PFSK-1 (cell line): Measurements from ENCODE around the gene E2F7.

Experiments
- FOXP2 ChIP-seq: optimal IDR thresholded peaks from 2 replicates; pipeline ENCODE3; 2011; ENCODE audit warnings: borderline replicate concordance, control low read depth, inconsistent platforms; ENCODE audit not compliant: insufficient read depth; ENCODE audit errors: extremely low read length, extremely low read depth
- POLR2AphosphoS5 ChIP-seq: IDR thresholded peaks from 2 replicates; pipeline ENCODE4 v1.6.1; 2012; ENCODE audit warnings: low read depth, mild to moderate bottlenecking, control low read depth, low read length, moderate library complexity
- SIN3A ChIP-seq: IDR thresholded peaks from 2 replicates; pipeline ENCODE4 v1.6.1; 2012; ENCODE audit warnings: mild to moderate bottlenecking, low read length, moderate library complexity, borderline replicate concordance; ENCODE audit not compliant: insufficient read depth
- TAF1 ChIP-seq: IDR thresholded peaks from 2 replicates; pipeline ENCODE4 v1.6.1; 2012; ENCODE audit warnings: low read length, control low read depth, borderline replicate concordance; ENCODE audit not compliant: insufficient read depth
- TF ChIP-seq, protein P1 (sequence below), 2 experiments: IDR thresholded peaks; 2 replicates each; pipeline versions ENCODE4 v1.6.1 to v1.8.0; 2011 to 2012; ENCODE audit warnings: low read depth in 2 of 2, low read length in 2 of 2, control low read depth in 1 of 2, inconsistent platforms in 1 of 2, mild to moderate bottlenecking in 1 of 2, moderate library complexity in 1 of 2; ENCODE audit not compliant: insufficient read depth in 1 of 2

Gene E2F7

DNA sequence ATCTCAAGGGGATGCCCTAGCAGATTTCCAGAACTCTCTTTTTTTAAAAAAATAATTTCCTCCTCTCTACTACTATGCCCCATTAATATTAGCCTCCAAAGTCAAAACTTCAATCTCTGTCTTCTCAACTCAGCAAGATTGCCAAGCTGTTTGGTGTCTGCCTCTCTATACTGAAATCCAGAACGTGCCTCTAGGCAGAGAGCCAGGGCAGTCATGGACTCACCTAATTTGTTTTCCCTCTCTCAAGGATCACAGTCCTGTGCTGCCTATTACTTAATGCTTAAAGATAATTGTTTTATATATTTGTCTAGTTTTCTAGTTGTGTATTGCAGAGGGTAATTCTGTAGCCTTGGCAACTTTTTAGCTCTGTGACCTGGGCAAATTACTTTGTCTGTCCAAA lies 74.7 kb downstream of the E2F7 start:
- TF ChIP-seq SIN3A (no peak), FOXP2 (no peak), TAF1 (no peak), POLR2AphosphoS5 (no peak)
- TF ChIP-seq, protein P1, sequence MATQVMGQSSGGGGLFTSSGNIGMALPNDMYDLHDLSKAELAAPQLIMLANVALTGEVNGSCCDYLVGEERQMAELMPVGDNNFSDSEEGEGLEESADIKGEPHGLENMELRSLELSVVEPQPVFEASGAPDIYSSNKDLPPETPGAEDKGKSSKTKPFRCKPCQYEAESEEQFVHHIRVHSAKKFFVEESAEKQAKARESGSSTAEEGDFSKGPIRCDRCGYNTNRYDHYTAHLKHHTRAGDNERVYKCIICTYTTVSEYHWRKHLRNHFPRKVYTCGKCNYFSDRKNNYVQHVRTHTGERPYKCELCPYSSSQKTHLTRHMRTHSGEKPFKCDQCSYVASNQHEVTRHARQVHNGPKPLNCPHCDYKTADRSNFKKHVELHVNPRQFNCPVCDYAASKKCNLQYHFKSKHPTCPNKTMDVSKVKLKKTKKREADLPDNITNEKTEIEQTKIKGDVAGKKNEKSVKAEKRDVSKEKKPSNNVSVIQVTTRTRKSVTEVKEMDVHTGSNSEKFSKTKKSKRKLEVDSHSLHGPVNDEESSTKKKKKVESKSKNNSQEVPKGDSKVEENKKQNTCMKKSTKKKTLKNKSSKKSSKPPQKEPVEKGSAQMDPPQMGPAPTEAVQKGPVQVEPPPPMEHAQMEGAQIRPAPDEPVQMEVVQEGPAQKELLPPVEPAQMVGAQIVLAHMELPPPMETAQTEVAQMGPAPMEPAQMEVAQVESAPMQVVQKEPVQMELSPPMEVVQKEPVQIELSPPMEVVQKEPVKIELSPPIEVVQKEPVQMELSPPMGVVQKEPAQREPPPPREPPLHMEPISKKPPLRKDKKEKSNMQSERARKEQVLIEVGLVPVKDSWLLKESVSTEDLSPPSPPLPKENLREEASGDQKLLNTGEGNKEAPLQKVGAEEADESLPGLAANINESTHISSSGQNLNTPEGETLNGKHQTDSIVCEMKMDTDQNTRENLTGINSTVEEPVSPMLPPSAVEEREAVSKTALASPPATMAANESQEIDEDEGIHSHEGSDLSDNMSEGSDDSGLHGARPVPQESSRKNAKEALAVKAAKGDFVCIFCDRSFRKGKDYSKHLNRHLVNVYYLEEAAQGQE (IDR thresholded peaks at IDR 0.05; ENCODE audit: insufficient read depth in 1 of 2, low read depth in 2 of 2, low read length in 2 of 2), result no peak

DNA sequence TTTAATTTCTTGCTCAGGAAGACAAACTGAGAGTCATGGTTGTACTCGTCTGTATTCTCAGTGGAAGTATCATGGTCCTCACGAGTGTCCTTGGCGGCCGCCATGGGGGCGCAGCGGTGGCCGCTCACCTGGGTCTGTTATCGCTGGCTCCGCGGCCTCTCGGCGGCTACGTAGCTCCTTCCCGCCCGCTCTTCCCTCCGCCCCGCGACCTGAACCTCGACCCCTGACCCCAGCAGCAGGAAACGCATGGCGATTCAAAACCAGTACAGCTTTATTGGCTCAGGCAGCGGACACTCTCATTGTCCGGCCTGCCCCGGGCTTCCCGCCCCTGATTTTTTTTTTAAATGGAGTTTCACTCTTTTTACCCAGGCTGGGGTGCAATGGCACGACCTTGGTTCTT lies 80.8 kb downstream of the E2F7 start:
- no peak for TF ChIP-seq SIN3A
- TF ChIP-seq, protein P1 (IDR thresholded peaks at IDR 0.05; ENCODE audit: insufficient read depth in 1 of 2, low read depth in 2 of 2, low read length in 2 of 2), result no peak
- no peak for TF ChIP-seq TAF1
- no peak for TF ChIP-seq POLR2AphosphoS5
- no peak for TF ChIP-seq FOXP2

DNA sequence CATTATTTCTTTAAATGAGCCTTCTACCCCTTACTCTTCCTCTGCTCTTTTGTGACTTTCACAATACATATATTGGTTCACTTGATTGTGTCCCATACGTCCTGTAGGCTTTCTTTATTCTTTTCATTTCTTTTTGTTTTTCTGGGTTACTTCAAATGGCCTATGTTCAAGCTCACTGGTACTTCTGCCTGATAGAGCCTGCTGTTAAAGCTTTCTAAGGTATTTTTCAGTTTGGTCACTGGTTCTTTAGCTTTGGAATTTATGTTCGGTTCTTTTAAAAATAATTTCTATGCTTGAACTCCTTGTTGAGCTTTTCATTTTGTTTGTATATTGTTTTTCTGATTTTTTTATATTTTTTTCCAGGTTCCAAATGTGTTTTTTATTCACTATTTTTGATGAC lies 81.9 kb downstream of the E2F7 start:
- TF ChIP-seq TAF1 (no peak), SIN3A (no peak), FOXP2 (no peak), POLR2AphosphoS5 (no peak)
- TF ChIP-seq, protein P1 (IDR thresholded peaks at IDR 0.05; ENCODE audit: insufficient read depth in 1 of 2, low read depth in 2 of 2, low read length in 2 of 2), result no peak

DNA sequence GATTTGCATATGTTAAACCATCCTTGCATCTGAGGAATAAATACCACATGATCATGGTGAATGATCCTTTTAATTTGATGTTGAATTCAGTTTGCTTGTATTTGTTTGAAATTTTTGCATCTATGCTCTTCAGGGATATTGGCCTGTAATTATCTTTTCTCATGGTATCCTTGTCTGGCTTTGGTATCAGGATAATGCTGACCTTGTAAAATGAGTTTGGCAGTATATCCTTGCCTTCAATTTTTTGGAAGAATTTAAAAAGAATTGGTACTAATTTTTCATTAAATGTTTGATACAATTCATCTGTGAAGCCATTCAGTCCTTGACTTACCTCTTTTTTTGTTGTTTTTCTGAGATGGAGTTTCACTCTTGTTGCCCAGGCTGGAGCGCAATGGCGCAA lies 85.2 kb downstream of the E2F7 start:
- TF ChIP-seq FOXP2 (no peak), TAF1 (no peak), SIN3A (no peak), POLR2AphosphoS5 (no peak)
- TF ChIP-seq, protein P1 (IDR thresholded peaks at IDR 0.05; ENCODE audit: insufficient read depth in 1 of 2, low read depth in 2 of 2, low read length in 2 of 2), result no peak

- TF ChIP-seq, protein P1 (IDR thresholded peaks at IDR 0.05; ENCODE audit: insufficient read depth in 1 of 2, low read depth in 2 of 2, low read length in 2 of 2), result no peak
- TF ChIP-seq SIN3A, result no peak
- TF ChIP-seq POLR2AphosphoS5, result no peak
- TF ChIP-seq FOXP2, result no peak
These were observed 88.5 kb downstream of the E2F7 start for GRCh38 chr12:76976777-76977382.
